H1 (cell line): ENCODE results near the gene ALOX15. TPM values are rescaled to one million over a fixed set of nuclear protein-coding genes. Genes with fewer than 3 reads are reported as not detected.

Experiments used
- CTCF ChIA-PET: fragments of 300-600 bp; sonication (Branson Sonifier 250); formaldehyde crosslinking; loops from one replicate; lab custom pipeline; 2021; ENCODE audit not compliant: partially characterized antibody; lab: Charles Lee
- POLR2A ChIA-PET: fragments of 300-600 bp; sonication (Branson Sonifier 250); formaldehyde crosslinking; loops from one replicate; lab custom pipeline; 2021; ENCODE audit warnings: inconsistent platforms; ENCODE audit not compliant: partially characterized antibody; lab: Charles Lee
- DNase-seq, 2 experiments: peaks; one replicate each; pipeline versions ENCODE4 v3.0.0 to v3.0.0-alpha.2; 2010 to 2022; ENCODE audit warnings: low spot score in 2 of 2, low read depth in 1 of 2, mixed read lengths in 1 of 2
- FAIRE-seq: peaks from 2 replicates; lab custom pipeline; 2011; peaks lifted over from hg19 to GRCh38; lab: Jason Lieb, UNC
- H2AFZ ChIP-seq: 2 replicates; pipeline ENCODE4 v1.8.1; 2012; ENCODE audit warnings: low read length, inconsistent platforms
- H2AK5ac ChIP-seq: 2 replicates; pipeline ENCODE4 v1.6.1; 2013; ENCODE audit warnings: low read depth, low read length
- H2BK120ac ChIP-seq: replicated peaks from 2 replicates; pipeline ENCODE3; 2013; ENCODE audit warnings: low read depth, low read length, inconsistent platforms
- H2BK12ac ChIP-seq: 2 replicates; pipeline ENCODE4 v1.6.1; 2013; ENCODE audit warnings: low read depth, low read length
- H2BK15ac ChIP-seq: 2 replicates; pipeline ENCODE4 v1.6.1; 2013; ENCODE audit warnings: low read length
- H2BK20ac ChIP-seq: 2 replicates; pipeline ENCODE4 v1.6.1; 2013; ENCODE audit warnings: low read length
- H2BK5ac ChIP-seq: 2 replicates; pipeline ENCODE4 v1.6.1; 2013; ENCODE audit warnings: low read depth, low read length
- H3K14ac ChIP-seq: 2 replicates; pipeline ENCODE4 v1.6.1; 2013; ENCODE audit warnings: inconsistent platforms; ENCODE audit not compliant: insufficient read length
- H3K18ac ChIP-seq: 2 replicates; pipeline ENCODE4 v1.6.1; 2013; ENCODE audit warnings: low read length; ENCODE audit errors: extremely low read depth
- H3K23ac ChIP-seq: 2 replicates; pipeline ENCODE4 v1.6.1; 2013; ENCODE audit warnings: inconsistent platforms; ENCODE audit not compliant: insufficient read length
- H3K23me2 ChIP-seq: 2 replicates; pipeline ENCODE4 v1.6.1; 2013; ENCODE audit warnings: low read depth, low read length
- H3K27ac ChIP-seq: 2 replicates; pipeline ENCODE4 v1.6.1; 2011; ENCODE audit warnings: low read depth, low read length, inconsistent platforms
- H3K27me3 ChIP-seq, 4 experiments: replicated peaks in 1 of 4; 1 replicate in 1 of 4; 2 replicates in 3 of 4; pipeline versions ENCODE4 v1.6.1 to v1.8.1; 2011 to 2013; ENCODE audit warnings: low read length in 3 of 4, mild to moderate bottlenecking in 3 of 4, inconsistent platforms in 2 of 4, mixed read lengths in 2 of 4, moderate library complexity in 1 of 4; ENCODE audit not compliant: control insufficient read depth in 3 of 4, insufficient read depth in 3 of 4; ENCODE audit errors: extremely low read depth in 1 of 4
- H3K36me3 ChIP-seq, 4 experiments: 2 replicates each; pipeline versions ENCODE4 v1.6.1 to v1.8.1; 2011 to 2013; ENCODE audit warnings: mild to moderate bottlenecking in 4 of 4, low read length in 3 of 4, moderate library complexity in 2 of 4, control low read depth in 1 of 4, inconsistent platforms in 1 of 4; ENCODE audit not compliant: insufficient read depth in 4 of 4, control insufficient read depth in 2 of 4
- H3K4ac ChIP-seq: replicated peaks from 2 replicates; pipeline ENCODE3; 2013; ENCODE audit warnings: low read length, low read depth, mixed read lengths, inconsistent platforms; ENCODE audit not compliant: insufficient read length
- H3K4me1 ChIP-seq, 4 experiments: replicated peaks in 1 of 4; 1 replicate in 1 of 4; 2 replicates in 3 of 4; pipeline versions ENCODE4 v1.6.1 to v1.8.1; 2011 to 2013; ENCODE audit warnings: low read length in 3 of 4, inconsistent platforms in 2 of 4, mixed read lengths in 1 of 4; ENCODE audit not compliant: insufficient read depth in 4 of 4, control insufficient read depth in 3 of 4
- H3K4me2 ChIP-seq, 2 experiments: 2 replicates each; pipeline versions ENCODE4 v1.6.1 to v1.8.1; 2011 to 2013; ENCODE audit warnings: low read depth in 2 of 2, low read length in 2 of 2, control low read depth in 1 of 2, inconsistent platforms in 1 of 2, mild to moderate bottlenecking in 1 of 2; ENCODE audit not compliant: insufficient read depth in 1 of 2
- H3K4me3 ChIP-seq, 4 experiments: fragments of 200-600, 300-600 bp in 1 of 4; sonication (generic), shearing (Covaris generic), sonication (Bioruptor Twin) in 1 of 4; 2 replicates each; pipeline versions ENCODE4 v1.5.1 to v1.8.1; 2011 to 2016; ENCODE audit warnings: low read length in 4 of 4, low read depth in 3 of 4, control low read depth in 2 of 4, inconsistent platforms in 2 of 4, mild to moderate bottlenecking in 2 of 4, mixed read lengths in 1 of 4, moderate library complexity in 1 of 4; ENCODE audit not compliant: insufficient read depth in 2 of 4; ENCODE audit errors: extremely low read depth in 1 of 4
- H3K56ac ChIP-seq: replicated peaks from 2 replicates; pipeline ENCODE3; 2013; ENCODE audit warnings: low read depth, mild to moderate bottlenecking, mixed read lengths, low read length, inconsistent platforms; ENCODE audit not compliant: insufficient read length
- H3K79me1 ChIP-seq: 2 replicates; pipeline ENCODE4 v1.6.1; 2013; ENCODE audit warnings: low read depth, low read length, control low read depth
- H3K79me2 ChIP-seq, 2 experiments: 2 replicates each; pipeline versions ENCODE4 v1.6.1 to v1.8.1; 2012 to 2013; ENCODE audit warnings: low read length in 2 of 2, mild to moderate bottlenecking in 2 of 2, inconsistent platforms in 1 of 2; ENCODE audit not compliant: insufficient read depth in 2 of 2, control insufficient read depth in 1 of 2
- H3K9ac ChIP-seq, 4 experiments: replicated peaks in 1 of 4; 1 replicate in 1 of 4; 2 replicates in 3 of 4; pipeline versions ENCODE4 v1.6.1 to v1.8.1; 2011 to 2013; ENCODE audit warnings: low read depth in 3 of 4, low read length in 3 of 4, control low read depth in 2 of 4, mild to moderate bottlenecking in 2 of 4, moderate library complexity in 2 of 4, inconsistent platforms in 1 of 4; ENCODE audit errors: extremely low read depth in 1 of 4
- H3K9me3 ChIP-seq, 2 experiments: 2 replicates each; pipeline versions ENCODE4 v1.6.1 to v1.8.1; 2012 to 2013; ENCODE audit warnings: mild to moderate bottlenecking in 2 of 2, moderate library complexity in 2 of 2, control low read depth in 1 of 2, inconsistent platforms in 1 of 2, low read depth in 1 of 2, low read length in 1 of 2, mixed read lengths in 1 of 2; ENCODE audit not compliant: insufficient read depth in 2 of 2
- H4K20me1 ChIP-seq, 2 experiments: replicated peaks in 1 of 2; 2 replicates each; pipeline versions ENCODE3 to v1.8.1; 2011 to 2013; ENCODE audit warnings: inconsistent platforms in 2 of 2, low read length in 2 of 2, mild to moderate bottlenecking in 1 of 2; ENCODE audit not compliant: insufficient read depth in 2 of 2, control insufficient read depth in 1 of 2
- H4K5ac ChIP-seq: 2 replicates; pipeline ENCODE4 v1.6.1; 2013; ENCODE audit warnings: low read length, low read depth, mixed read lengths, inconsistent platforms; ENCODE audit not compliant: insufficient read length
- H4K8ac ChIP-seq: 2 replicates; pipeline ENCODE4 v1.8.0; 2013; ENCODE audit warnings: mild to moderate bottlenecking, moderate library complexity, low read length, inconsistent platforms; ENCODE audit not compliant: insufficient read depth; ENCODE audit errors: extremely low read depth
- H4K91ac ChIP-seq: replicated peaks from 2 replicates; pipeline ENCODE3; 2013; ENCODE audit warnings: low read length, mixed read lengths, inconsistent platforms; ENCODE audit not compliant: insufficient read length
- BCL11A ChIP-seq, 2 experiments: IDR thresholded peaks; one replicate each; pipeline ENCODE4 v1.6.1; 2011; ENCODE audit warnings: low read depth in 2 of 2, low read length in 2 of 2, mild to moderate bottlenecking in 2 of 2
- CHD1 ChIP-seq: IDR thresholded peaks from 2 replicates; pipeline ENCODE4 v1.6.1; 2012; ENCODE audit warnings: low read depth, low read length, improper control_type of control experiment
- RBBP5 ChIP-seq: IDR thresholded peaks from 2 replicates; pipeline ENCODE4 v1.7.1; 2012; ENCODE audit warnings: low read depth, mild to moderate bottlenecking, inconsistent platforms, low read length, moderate library complexity, borderline replicate concordance
- RXRA ChIP-seq: IDR thresholded peaks from 2 replicates; pipeline ENCODE4 v1.6.1; 2011; ENCODE audit warnings: low read depth, mild to moderate bottlenecking, low read length, moderate library complexity; ENCODE audit not compliant: insufficient read depth
- SP1 ChIP-seq: IDR thresholded peaks from 2 replicates; pipeline ENCODE4 v1.6.1; 2011; ENCODE audit warnings: low read depth, low read length
- SRF ChIP-seq: IDR thresholded peaks from 2 replicates; pipeline ENCODE4 v1.6.1; 2011; ENCODE audit warnings: mild to moderate bottlenecking, low read depth, low read length, moderate library complexity
- TBP ChIP-seq: IDR thresholded peaks from 2 replicates; pipeline ENCODE4 v1.6.1; 2011; ENCODE audit warnings: low read depth, low read length, improper control_type of control experiment
- ZNF274 ChIP-seq: IDR thresholded peaks from 2 replicates; pipeline ENCODE4 v1.7.0; 2012; ENCODE audit warnings: low read length, borderline replicate concordance; ENCODE audit errors: extremely low read depth
- WGBS, 2 experiments: shearing (Covaris generic) in 1 of 2; methylation state at CpG; one replicate each; pipeline versions ENCODE4 v1.1.6 to v1.1.7; 2013 to 2015; ENCODE audit warnings: low lambda C conversion rate in 2 of 2, mixed read lengths in 2 of 2, inconsistent platforms in 1 of 2, low coverage in 1 of 2, missing lambda C conversion rate in 1 of 2; ENCODE audit not compliant: insufficient replicate concordance in 2 of 2, insufficient coverage in 1 of 2, insufficient read length in 1 of 2; ENCODE audit errors: extremely low coverage in 1 of 2, missing lambda C conversion rate in 1 of 2; 5-methylcytosine and 5-hydroxymethylcytosine counted together
- polyA plus RNA-seq, 7 experiments: library from polyadenylated mRNA; depleted of rRNA in 3 of 7; stranded (reverse) in 5 of 7; unstranded in 2 of 7; fragments of >200 nt in 5 of 7; fragments of 200-250 nt in 2 of 7; gene quantifications; 1 replicate in 5 of 7; 2 replicates in 1 of 7; 4 replicates in 1 of 7; pipeline versions ENCODE4 v1.2.1 to v1.2.3, GENCODE V29; 2011 to 2013; ENCODE audit warnings: missing spikeins in 2 of 7, mixed read lengths in 2 of 7
- total RNA-seq: library from RNA; stranded (reverse); fragmentation: NEBNext Ultra II Directional; extraction: Animal tissue kit (Norgen Biotek cat#: 25700); gene quantifications from 2 replicates; pipeline ENCODE4 v1.2.1, GENCODE V29; 2021
- TF ChIP-seq, protein P1 (sequence below): IDR thresholded peaks from 2 replicates; pipeline ENCODE4 v1.6.1; 2012; ENCODE audit warnings: inconsistent platforms

ALOX15 gene
- total and polyA plus RNA-seq, 2 of the 8 experiments (the other 6 are each of a cell fraction or from before 2014, with no cell fraction given) = 1.5 to 1.7 TPM

DNA sequence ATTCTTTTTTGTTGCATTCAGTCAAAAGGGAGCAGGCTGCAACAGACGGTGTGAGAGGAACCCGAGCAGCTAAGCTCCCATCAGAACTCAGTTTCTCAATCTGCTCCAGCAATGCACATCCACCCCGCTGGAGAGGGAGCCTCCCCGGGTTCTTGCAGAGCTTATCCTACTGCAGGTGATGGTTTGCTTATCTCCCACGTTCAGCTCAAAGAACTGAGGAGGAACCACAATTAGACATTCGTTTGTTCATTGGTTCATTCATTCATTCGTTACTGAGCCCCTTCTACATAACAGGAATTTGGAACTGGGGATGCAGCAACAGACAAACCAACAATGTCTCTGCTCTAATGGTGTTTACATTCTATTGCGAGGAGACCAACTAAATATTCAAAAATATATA, 22.2 kb upstream of the ALOX15 start:
- no peak overlapping the region for H3K18ac ChIP-seq
- no peak overlapping the region for H3K14ac ChIP-seq
- CTCF ChIA-PET = interaction anchor here (0.5 to 1.1 kb wide), 4 partner anchors 25 to 414 kb away, joined by 3 to 4 read pairs (median 3); no protein-coding TSS in a partner anchor
- H3K9ac ChIP-seq = no peak overlapping the region
- H4K91ac ChIP-seq = no peak overlapping the region
- H3K79me2 ChIP-seq = no peaks in the 10 kb centered on the region
- H2BK120ac ChIP-seq = no peak overlapping the region
- H4K20me1 ChIP-seq = no peaks in the 10 kb centered on the region
- no peaks in the 10 kb centered on the region for H3K27me3 ChIP-seq
- H3K23ac ChIP-seq = no peak overlapping the region
- TF ChIP-seq, protein P1, sequence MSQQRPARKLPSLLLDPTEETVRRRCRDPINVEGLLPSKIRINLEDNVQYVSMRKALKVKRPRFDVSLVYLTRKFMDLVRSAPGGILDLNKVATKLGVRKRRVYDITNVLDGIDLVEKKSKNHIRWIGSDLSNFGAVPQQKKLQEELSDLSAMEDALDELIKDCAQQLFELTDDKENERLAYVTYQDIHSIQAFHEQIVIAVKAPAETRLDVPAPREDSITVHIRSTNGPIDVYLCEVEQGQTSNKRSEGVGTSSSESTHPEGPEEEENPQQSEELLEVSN = no peak
- no peak for TF ChIP-seq CHD1
- TF ChIP-seq SP1 = no peak
- TF ChIP-seq ZNF274 = no peak
- no peak for TF ChIP-seq RBBP5
- TF ChIP-seq TBP = no peak
- no peak for TF ChIP-seq BCL11A (IDR thresholded peaks at IDR 0.05; ENCODE audit: low read depth in 2 of 2, low read length in 2 of 2)
- TF ChIP-seq SRF = no peak
- no peak for TF ChIP-seq RXRA
- H2BK5ac ChIP-seq = no peak overlapping the region
- FAIRE-seq (no peak), DNase-seq (no peak)
- no peak overlapping the region for H3K27ac ChIP-seq
- H2BK20ac ChIP-seq = no peak overlapping the region
- H3K4me2 ChIP-seq = no peak overlapping the region
- POLR2A ChIA-PET = interaction anchor here (0.6 kb wide), 1 partner anchor 194 kb away, joined by 3 read pairs; no protein-coding TSS in a partner anchor
- no peaks in the 10 kb centered on the region for H3K79me1 ChIP-seq
- H3K4me3 ChIP-seq = no peak overlapping the region
- H3K4ac ChIP-seq = no peak overlapping the region
- H3K36me3 ChIP-seq = no peaks in the 10 kb centered on the region
- no peak overlapping the region for H2AK5ac ChIP-seq
- H4K8ac ChIP-seq = no peak overlapping the region
- H2BK12ac ChIP-seq = no peak overlapping the region
- no peaks in the 10 kb centered on the region for H3K9me3 ChIP-seq
- no peak overlapping the region for H2AFZ ChIP-seq
- H4K5ac ChIP-seq = no peak overlapping the region
- no peaks in the 10 kb centered on the region for H3K23me2 ChIP-seq
- H3K4me1 ChIP-seq = peaks cover 0 to 4% (median 2%) of the 10 kb centered on the region in 4 experiments; a peak in 1 of 7 replicates
- 90% methylated on average over 8 of the region's 8 CpGs; no CpG with 5 or more reads in 1 of the 2 experiments for WGBS, 2 experiments
- H3K56ac ChIP-seq = no peak overlapping the region
- no peak overlapping the region for H2BK15ac ChIP-seq
